NCI-H1417 treated with DMSO at 0.1 percent for 48 hours (cell line): Measurements from ENCODE around the gene CEP350.

Experiments
- DNase-seq: peaks from one replicate; lab custom pipeline; 2025; lab: John Stamatoyannopoulos, UW

CEP350 gene

GRCh38 chr1:179954493-179955286, at the start of gene CEP350:
Gene CEP350 (plus strand): TSS chr1:179954810. CDS start chr1:179986182, 31,372 bp downstream.
- DNase-seq, result peak; percentile 92

DNA sequence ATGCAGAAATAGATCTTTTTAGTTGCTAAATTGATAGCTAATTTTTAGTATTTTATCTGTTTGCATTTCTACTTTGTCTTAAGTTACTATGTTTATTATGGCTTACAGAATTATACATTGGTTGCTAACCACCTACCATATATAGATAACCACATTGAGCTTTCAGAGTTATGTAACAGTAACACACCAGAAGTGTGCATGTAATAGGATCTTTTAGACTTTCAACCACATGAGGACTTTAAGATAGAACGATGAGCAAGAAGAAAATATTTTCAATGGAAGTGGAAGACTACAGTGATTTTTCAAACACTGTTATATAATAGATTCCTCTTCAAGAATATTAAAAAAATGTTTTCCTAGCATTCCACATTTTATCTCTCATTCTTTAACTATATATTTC, 43.7 kb upstream of the CEP350 start:
- DNase-seq, result no peak

DNA sequence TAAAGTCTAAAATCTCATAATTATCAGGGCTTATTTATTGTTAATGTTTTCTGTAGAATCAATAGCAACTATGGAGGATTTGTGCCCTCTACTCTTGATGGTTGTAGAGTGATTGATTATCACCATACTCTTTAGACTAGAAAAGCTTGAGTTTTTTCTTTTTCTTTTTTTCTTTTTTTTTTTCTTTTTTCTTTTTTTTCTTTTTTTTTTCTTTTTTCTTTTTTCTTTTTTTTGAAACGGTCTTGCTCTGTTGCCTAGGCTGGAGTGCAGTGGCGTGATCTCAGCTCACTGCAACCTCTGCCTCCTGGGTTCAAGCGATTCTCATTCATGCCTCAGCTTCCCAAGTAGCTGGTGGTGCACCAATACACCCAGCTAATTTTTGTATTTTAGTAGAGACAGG, 42.8 kb upstream of the CEP350 start:
- DNase-seq, result no peak

DNA sequence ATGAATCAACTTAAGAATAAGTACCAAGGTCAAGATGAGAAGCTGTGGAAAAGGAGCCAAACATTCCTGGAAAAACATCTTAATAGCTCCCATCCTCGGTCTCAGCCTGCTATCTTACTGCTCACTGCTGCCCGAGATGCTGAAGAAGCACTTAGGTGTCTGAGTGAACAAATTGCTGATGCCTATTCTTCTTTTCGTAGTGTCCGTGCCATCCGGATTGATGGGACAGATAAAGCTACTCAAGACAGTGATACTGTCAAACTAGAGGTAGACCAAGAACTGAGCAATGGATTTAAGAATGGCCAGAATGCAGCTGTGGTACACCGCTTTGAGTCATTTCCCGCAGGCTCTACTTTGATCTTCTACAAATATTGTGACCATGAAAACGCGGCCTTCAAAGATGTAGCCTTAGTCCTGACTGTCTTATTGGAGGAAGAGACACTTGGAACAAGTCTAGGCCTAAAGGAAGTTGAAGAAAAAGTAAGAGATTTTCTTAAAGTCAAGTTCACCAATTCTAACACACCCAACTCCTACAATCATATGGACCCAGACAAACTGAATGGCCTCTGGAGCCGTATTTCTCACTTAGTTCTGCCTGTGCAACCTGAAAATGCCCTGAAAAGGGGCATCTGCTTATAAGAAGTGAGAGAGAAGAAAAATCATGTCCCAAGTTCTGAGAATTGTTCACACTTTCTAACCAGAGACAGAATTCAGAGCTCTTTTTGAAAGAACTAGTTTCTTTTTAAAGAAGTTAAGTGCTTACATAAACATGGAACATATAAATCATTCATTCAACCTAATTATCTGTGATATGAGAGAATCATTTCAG, 36.8 kb upstream of the CEP350 start:
- no peak for DNase-seq

DNA sequence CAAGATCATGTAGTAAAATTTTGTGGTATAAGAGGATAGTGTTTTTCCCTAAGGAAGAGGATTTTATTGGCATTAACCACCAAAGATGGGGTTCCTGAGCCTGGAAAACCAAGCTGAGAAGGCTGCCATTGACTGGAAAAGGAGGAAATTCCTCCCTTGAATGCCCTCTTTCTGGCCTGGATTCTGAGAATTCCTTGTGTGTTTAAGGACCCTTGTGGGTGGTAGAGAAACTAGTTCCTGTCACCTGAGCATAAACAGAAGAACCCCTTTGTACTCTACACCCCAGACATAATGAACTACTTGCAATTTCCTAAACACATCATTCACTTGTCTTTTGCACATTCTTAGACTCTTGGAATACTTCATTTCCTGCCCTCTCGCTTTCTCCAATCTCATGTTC, 33.1 kb upstream of the CEP350 start:
- DNase-seq, result no peak

- DNase-seq, result no peak
These were observed 32.4 kb upstream of the CEP350 start for GRCh38 chr1:179921981-179922872.

DNA sequence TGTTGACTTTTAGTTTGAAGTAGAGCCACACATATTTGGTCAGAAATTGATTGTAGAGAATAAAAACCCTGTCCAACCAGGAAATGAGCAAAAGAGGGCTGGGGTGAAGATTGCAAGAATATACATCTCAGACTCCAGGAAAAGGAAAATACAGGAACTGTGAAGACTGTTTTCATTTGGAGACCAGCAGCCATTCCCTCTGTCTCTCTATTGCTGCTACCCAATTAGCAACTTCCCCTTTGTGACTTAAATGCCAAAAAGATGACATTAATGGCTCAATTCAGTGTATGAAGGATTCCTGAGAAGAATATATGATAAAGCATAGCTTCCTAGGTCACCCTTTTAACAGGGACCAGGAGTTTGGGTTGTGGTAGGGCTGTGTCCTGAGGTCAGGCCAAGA, 31.6 kb upstream of the CEP350 start:
- DNase-seq, result no peak

- DNase-seq, result no peak
These were observed 30.3 kb upstream of the CEP350 start for GRCh38 chr1:179924268-179924667.

GRCh38 chr1:179925302-179925701, 29.3 kb upstream of the CEP350 start:
- no peak for DNase-seq

DNA sequence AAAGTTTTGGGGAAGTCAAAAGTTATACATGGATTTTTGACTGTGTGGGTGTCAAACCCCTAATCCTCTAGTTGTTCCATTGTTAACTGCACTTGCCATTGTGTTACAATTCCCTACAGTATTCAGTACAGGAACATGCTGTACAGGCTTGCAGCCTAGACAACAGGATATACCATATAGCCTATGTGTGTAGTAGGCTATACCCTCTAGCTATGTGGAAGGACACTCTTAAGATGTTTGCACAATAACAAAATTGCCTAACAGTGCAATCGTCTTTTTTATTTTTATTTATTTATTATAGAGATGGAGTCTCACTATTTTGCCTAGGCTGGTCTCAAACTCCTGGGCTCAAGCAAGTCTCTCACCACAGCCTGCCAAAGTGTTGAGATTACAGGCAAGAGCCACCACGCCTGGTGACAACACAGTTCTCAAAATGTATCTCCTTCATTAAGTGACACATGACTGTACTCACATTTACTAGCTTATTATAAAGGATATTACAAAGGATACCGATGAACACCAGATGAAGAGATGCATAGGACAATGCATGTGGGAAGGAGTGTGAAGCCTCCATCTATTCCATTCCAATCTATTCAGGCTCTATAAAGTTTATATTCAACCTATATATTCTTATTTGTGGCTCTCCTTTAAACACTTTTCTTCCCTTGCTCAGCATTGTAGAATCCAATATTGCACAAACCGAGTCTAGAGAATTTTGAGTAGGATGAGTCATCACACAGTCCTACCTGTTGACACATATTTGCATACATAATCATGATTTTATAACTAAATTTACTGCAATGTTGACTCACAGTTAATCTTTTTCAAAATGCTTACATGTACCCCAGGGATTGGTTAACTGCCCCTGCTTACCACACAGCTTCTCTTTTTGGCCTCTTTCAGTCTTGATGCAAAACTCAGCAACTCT, 28.4 kb upstream of the CEP350 start:
- DNase-seq, result no peak

GRCh38 chr1:179926850-179927205, 27.8 kb upstream of the CEP350 start:
- no peak for DNase-seq

- DNase-seq, result no peak
These were observed 24.4 kb upstream of the CEP350 start for GRCh38 chr1:179929955-179930798.

DNA sequence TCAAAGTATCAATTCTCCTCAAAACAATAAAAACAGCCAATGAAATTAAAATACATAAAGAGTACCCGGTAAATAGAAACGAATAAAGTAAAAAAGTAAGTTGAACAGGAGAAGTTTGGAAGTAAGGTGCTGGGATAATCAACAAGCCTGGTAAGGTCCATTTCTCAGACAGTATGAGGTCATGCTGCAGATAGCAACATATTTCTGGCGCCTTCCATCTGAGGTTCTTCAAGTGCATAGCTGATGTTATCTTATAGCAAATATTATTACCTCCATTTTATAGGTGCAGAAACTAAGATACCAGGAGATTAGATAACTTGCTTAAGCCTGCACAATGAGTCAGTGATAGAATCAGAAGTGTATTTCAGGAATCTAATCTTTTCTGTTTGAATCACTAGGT, 23.7 kb upstream of the CEP350 start:
- no peak for DNase-seq

DNA sequence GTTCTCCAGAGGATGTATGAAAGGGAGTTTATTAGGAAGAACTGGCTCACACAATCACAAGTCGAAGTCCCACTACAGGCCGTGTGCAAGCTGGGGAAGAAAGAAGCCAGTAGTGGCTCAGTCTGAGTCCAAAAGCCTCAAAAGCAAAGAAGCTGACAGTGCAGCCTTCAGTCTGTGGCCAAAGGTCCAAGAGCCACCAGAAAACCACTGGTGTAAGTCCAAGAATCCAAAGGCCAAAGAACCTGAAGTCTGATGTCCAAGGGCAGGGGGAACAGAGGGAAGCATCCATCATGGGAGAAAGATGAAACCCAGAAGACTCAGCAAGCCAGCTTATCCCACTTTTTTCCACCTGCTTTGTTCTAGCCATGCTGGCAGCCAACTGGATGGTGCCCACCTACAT, 21.4 kb upstream of the CEP350 start:
- DNase-seq, result no peak

- DNase-seq, result no peak
These were observed 18.6 kb upstream of the CEP350 start for GRCh38 chr1:179935909-179936496.

DNA sequence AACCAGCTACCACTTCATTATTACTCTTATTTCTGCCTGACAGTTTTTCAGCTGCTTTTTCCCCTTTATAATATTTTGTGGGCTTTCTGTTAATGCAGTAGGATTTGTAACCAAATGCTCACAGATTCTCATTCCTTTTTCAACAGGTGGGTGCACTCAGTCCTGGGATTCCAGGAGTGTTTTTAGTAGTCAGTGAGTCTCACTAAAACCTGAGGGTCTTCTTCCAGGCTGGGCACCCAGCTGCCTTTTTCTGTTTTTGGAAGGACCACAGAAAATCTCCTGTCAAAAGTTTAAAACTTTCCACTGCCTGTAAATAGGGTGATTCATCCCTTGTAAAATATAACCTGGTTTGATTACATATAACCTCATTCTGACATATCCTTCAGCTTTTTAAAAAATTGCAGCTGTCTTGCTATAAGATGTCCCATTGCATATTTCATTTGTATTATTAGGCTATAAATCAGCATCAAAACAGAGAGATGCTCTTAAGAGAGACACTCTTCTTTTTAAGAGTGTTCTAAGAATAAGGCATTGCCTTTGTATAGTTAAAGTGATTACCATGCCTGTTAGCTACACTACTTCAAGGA, 16.8 kb upstream of the CEP350 start:
- no peak for DNase-seq

DNA sequence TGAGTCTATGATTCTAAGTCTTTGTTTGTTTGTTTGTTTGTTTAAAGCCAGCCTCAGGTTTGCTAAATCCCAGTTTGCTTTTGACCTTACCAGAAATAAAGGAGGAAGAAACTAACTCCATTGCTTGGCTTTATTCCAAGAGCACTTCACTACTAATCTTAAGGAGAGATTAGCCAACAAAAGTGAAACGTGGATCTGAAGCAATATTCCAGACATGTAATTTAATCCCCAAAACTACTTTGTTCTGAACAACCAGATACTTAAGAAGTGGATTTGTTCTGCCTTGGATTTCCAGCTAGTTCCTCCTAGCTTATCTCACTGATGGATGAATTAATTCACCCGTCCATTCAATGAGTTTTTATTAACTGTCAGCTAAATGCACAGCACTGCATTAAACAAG, 15.9 kb upstream of the CEP350 start:
- DNase-seq, result no peak

DNA sequence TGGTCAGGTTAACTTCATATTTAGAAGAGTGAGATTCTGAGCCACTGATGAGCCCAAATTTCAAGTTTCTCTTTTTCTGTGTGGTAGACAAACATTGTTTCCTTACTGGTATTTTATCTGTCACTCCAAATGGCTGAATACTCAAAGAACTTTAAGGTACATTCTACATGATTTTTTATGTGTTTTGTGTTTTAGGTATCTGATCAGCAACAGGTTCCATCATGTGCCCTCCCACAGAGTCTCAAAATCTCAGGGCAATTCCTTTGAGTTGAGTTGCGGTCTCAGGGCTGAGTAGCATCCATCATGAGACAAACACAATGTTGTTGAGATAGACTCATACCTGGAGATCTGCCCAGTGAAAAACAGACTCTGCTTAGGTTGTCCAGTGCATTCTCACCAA, 14.7 kb upstream of the CEP350 start:
- no peak for DNase-seq

- no peak for DNase-seq
These were observed 13.2 kb upstream of the CEP350 start for GRCh38 chr1:179941454-179941853.

DNA sequence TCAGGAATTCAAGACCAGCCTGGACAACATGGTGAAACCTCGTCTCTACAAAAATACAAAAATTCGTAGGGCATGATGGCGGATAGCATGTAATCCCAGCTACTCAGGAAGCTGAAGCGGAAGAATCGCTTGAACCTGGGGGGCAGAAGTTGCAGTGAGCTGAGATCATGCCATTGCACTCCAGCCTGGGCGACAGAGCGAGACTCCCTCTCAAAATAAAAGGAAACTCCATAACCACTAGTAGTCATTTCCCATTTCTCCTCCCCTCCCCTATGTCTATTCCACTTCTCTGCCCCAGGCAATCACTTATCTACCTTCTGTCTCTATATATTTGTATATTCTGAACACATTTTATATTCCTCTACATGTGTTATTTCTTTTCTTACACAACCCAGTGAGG, 4.0 kb upstream of the CEP350 start:
- no peak for DNase-seq
